NCI-H446 treated with DMSO at 0.1 percent for 48 hours (cell line): ENCODE data around the gene RSAD2.
A peak's percentile ranks its signal among the peaks of the same experiment; 100 is the strongest.
"Not testable (repeated sequence)": the region's sequence is repeated elsewhere in the genome, so short reads cannot be mapped to it uniquely, and the experiment has no call there.

Source experiments
- DNase-seq: peaks from one replicate; lab custom pipeline; 2025; lab: John Stamatoyannopoulos, UW

The RSAD2 gene

GRCh38 chr2:6877402-6878304, at the start of gene RSAD2:
Gene RSAD2 (plus strand): TSS chr2:6877777. CDS start chr2:6877801, 24 bp downstream.
- DNase-seq = no peak

GRCh38 chr2:6828299-6828584, 49.3 kb upstream of the RSAD2 start:
- peak; percentile 42 for DNase-seq

GRCh38 chr2:6831229-6831628, 46.3 kb upstream of the RSAD2 start:
- DNase-seq = no peak

GRCh38 chr2:6832596-6833299, 44.8 kb upstream of the RSAD2 start:
- DNase-seq = no peak

- no peak for DNase-seq
Measured at GRCh38 chr2:6833300-6833604, 44.3 kb upstream of the RSAD2 start.

- no peak for DNase-seq
Measured at GRCh38 chr2:6834163-6834562, 43.4 kb upstream of the RSAD2 start.

- DNase-seq = no peak
Measured at GRCh38 chr2:6835467-6835866, 42.1 kb upstream of the RSAD2 start.

- no peak for DNase-seq
Measured at GRCh38 chr2:6838673-6839319, 38.8 kb upstream of the RSAD2 start.

- no peak for DNase-seq
Measured at GRCh38 chr2:6841537-6842287, 35.9 kb upstream of the RSAD2 start.

GRCh38 chr2:6845312-6845711, 32.3 kb upstream of the RSAD2 start:
- DNase-seq = no peak

- DNase-seq = no peak
Measured at GRCh38 chr2:6845903-6846302, 31.7 kb upstream of the RSAD2 start.

- DNase-seq = no peak
Measured at GRCh38 chr2:6846540-6846939, 31.0 kb upstream of the RSAD2 start.

GRCh38 chr2:6846967-6847681, 30.5 kb upstream of the RSAD2 start:
- no peak for DNase-seq

- no peak for DNase-seq
Measured at GRCh38 chr2:6852195-6852594, 25.4 kb upstream of the RSAD2 start.

GRCh38 chr2:6854416-6854815, 23.2 kb upstream of the RSAD2 start:
- DNase-seq = no peak

GRCh38 chr2:6855860-6856547, 21.6 kb upstream of the RSAD2 start:
- no peak for DNase-seq

- DNase-seq = no peak
Measured at GRCh38 chr2:6856548-6856920, 21.0 kb upstream of the RSAD2 start.

GRCh38 chr2:6858466-6859027, 19.0 kb upstream of the RSAD2 start:
- DNase-seq = not testable (repeated sequence)

- no peak for DNase-seq
Measured at GRCh38 chr2:6860296-6860695, 17.3 kb upstream of the RSAD2 start.

- no peak for DNase-seq
Measured at GRCh38 chr2:6863792-6864191, 13.8 kb upstream of the RSAD2 start.

- no peak for DNase-seq
Measured at GRCh38 chr2:6864231-6864754, 13.3 kb upstream of the RSAD2 start.
